Loucy (cell line): ENCODE data around the gene IRF2BP2.

Experiments
- H2AFZ ChIP-seq: fragments of 200-600 bp; sonication (generic); 2 replicates; pipeline ENCODE4 v1.6.0; 2016; ENCODE audit warnings: antibody characterized with exemption, mild to moderate bottlenecking, low read length, moderate library complexity
- H3F3A ChIP-seq: fragments of 200-600 bp; 2 replicates; pipeline ENCODE4 v1.6.0; 2016; ENCODE audit warnings: antibody characterized with exemption, low read depth, mild to moderate bottlenecking
- H3K27me3 ChIP-seq: fragments of 200-600 bp; sonication (generic); 2 replicates; pipeline ENCODE4 v1.6.1; 2014; ENCODE audit warnings: low read length, mild to moderate bottlenecking; ENCODE audit not compliant: insufficient read depth, poor library complexity, severe bottlenecking
- H3K36me3 ChIP-seq: fragments of 200-600 bp; sonication (generic); 2 replicates; pipeline ENCODE4 v1.6.1; 2016; ENCODE audit warnings: low read length; ENCODE audit not compliant: insufficient read depth
- H3K4me1 ChIP-seq: fragments of 200-600 bp; sonication (generic); 2 replicates; pipeline ENCODE4 v1.5.1; 2014; ENCODE audit warnings: low read length, mild to moderate bottlenecking; ENCODE audit not compliant: insufficient read depth, poor library complexity, severe bottlenecking
- H3K4me2 ChIP-seq: fragments of 200-600 bp; sonication (generic); 2 replicates; pipeline ENCODE4 v1.6.0; 2014; ENCODE audit warnings: antibody characterized with exemption, low read length, low read depth, mild to moderate bottlenecking; ENCODE audit not compliant: poor library complexity, severe bottlenecking
- H3K4me3 ChIP-seq: fragments of 200-600 bp; sonication (generic); 2 replicates; pipeline ENCODE4 v1.5.1; 2014; ENCODE audit warnings: low read length, mild to moderate bottlenecking, mixed read lengths; ENCODE audit not compliant: poor library complexity, severe bottlenecking
- H3K79me2 ChIP-seq: fragments of 200-600 bp; sonication (generic); 2 replicates; pipeline ENCODE4 v1.6.1; 2014; ENCODE audit warnings: low read length; ENCODE audit not compliant: insufficient read depth
- H3K9ac ChIP-seq: fragments of 200-600 bp; sonication (generic); 2 replicates; pipeline ENCODE4 v1.6.0; 2014; ENCODE audit warnings: mild to moderate bottlenecking, low read depth, low read length, moderate library complexity; ENCODE audit not compliant: poor library complexity, severe bottlenecking
- H3K9me2 ChIP-seq: fragments of 200-600 bp; sonication (generic); replicated peaks from 2 replicates; pipeline ENCODE4 v1.6.1; 2016; ENCODE audit warnings: low read depth, low read length, mixed read lengths
- H3K9me3 ChIP-seq: fragments of 200-600 bp; sonication (generic); 2 replicates; pipeline ENCODE4 v1.6.1; 2014; ENCODE audit warnings: mild to moderate bottlenecking, antibody characterized with exemption, low read length, low read depth; ENCODE audit not compliant: insufficient read depth
- H4K20me1 ChIP-seq: fragments of 200-600 bp; sonication (generic); 2 replicates; pipeline ENCODE4 v1.6.0; 2014; ENCODE audit warnings: antibody characterized with exemption, low read length, mild to moderate bottlenecking; ENCODE audit not compliant: insufficient read depth, poor library complexity, severe bottlenecking
- CTCF ChIP-seq: fragments of 200-600 bp; sonication (generic); conservative IDR thresholded peaks from 2 replicates; pipeline ENCODE4 v1.5.1; 2014; ENCODE audit warnings: mild to moderate bottlenecking, antibody characterized with exemption, low read length
- EZH2phosphoT487 ChIP-seq: fragments of 200-600 bp; IDR thresholded peaks from 2 replicates; pipeline ENCODE4 v1.6.1; 2018; ENCODE audit warnings: antibody characterized with exemption, mild to moderate bottlenecking, moderate library complexity, borderline replicate concordance

IRF2BP2 gene

GRCh38 chr1:234633246-234634003 lies 23.4 kb upstream of the IRF2BP2 start:
- Histone ChIP-seq H4K20me1 (no peaks in the 10 kb centered on the region), H3K4me1 (no peaks in the 10 kb centered on the region), H3K9me2 (no peaks in the 10 kb centered on the region), H2AFZ (peak overlapping the region; percentile 37; the same call in 1 of the 2 replicates), H3K79me2 (no peaks in the 10 kb centered on the region), H3K4me3 (no peak overlapping the region), H3K27me3 (no peaks in the 10 kb centered on the region), H3K4me2 (no peak overlapping the region), H3K36me3 (no peaks in the 10 kb centered on the region), H3K9me3 (no peaks in the 10 kb centered on the region), H3F3A (no peaks in the 10 kb centered on the region), H3K9ac (no peak overlapping the region)
- no peak for TF ChIP-seq EZH2phosphoT487
- TF ChIP-seq CTCF = no peak

- no peak overlapping the region for H3K9ac ChIP-seq
- no peaks in the 10 kb centered on the region for H3K4me1 ChIP-seq
- no peaks in the 10 kb centered on the region for H3K36me3 ChIP-seq
- no peak overlapping the region for H3K4me2 ChIP-seq
- no peaks in the 10 kb centered on the region for H3K9me2 ChIP-seq
- H4K20me1 ChIP-seq = no peaks in the 10 kb centered on the region
- no peaks in the 10 kb centered on the region for H3K79me2 ChIP-seq
- no peaks in the 10 kb centered on the region for H3F3A ChIP-seq
- H2AFZ ChIP-seq = no peak overlapping the region
- no peaks in the 10 kb centered on the region for H3K27me3 ChIP-seq
- H3K9me3 ChIP-seq = no peaks in the 10 kb centered on the region
- H3K4me3 ChIP-seq = no peak overlapping the region
- no peak for TF ChIP-seq EZH2phosphoT487
- TF ChIP-seq CTCF = no peak
Measured at GRCh38 chr1:234632225-234632624, 22.2 kb upstream of the IRF2BP2 start.

- H2AFZ ChIP-seq = 0 out of 2 replicates have a peak overlapping the region, but pooled peaks have one; percentile 48
Measured at GRCh38 chr1:234631721-234632125, 21.7 kb upstream of the IRF2BP2 start.

More at GRCh38 chr1:234631721-234632125, 21.7 kb upstream of the IRF2BP2 start:
- Histone ChIP-seq H4K20me1 (no peaks in the 10 kb centered on the region), H3K9me2 (no peaks in the 10 kb centered on the region), H3K9me3 (no peaks in the 10 kb centered on the region), H3K4me3 (no peak overlapping the region), H3K27me3 (no peaks in the 10 kb centered on the region), H3K4me2 (no peak overlapping the region), H3K36me3 (no peaks in the 10 kb centered on the region), H3K9ac (no peak overlapping the region), H3K4me1 (no peaks in the 10 kb centered on the region), H3K79me2 (no peaks in the 10 kb centered on the region), H3F3A (no peaks in the 10 kb centered on the region)
- TF ChIP-seq CTCF = no peak
- TF ChIP-seq EZH2phosphoT487 = no peak
